ENCODE data around the gene GALT. TPM values are rescaled to one million over a fixed set of nuclear protein-coding genes. Genes with fewer than 3 reads are reported as not detected.

GALT gene
- total RNA-seq, 1 donor from 2014 or later, result 14.6 TPM

DNA sequence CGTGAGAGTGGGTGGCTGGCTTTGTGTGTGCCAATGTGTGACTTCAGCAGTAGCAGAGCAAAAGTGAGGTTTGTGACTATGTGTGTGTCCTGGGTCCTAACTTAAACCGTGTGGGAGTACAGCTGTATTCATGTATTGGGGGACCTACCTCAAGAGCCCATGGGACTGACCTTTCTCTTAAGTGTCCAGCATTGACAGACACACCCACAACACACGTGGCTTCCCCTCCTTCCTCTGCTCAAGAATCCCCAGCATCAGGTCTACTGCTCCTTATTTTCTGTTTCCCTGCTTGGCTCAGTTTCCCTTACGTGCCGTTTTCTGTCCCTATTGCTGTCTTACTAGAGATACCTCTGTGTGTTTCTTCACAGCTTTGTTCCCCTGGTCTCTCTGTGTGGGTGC, 6.1 kb downstream of the GALT start:
- ATAC-seq, result no peak

GRCh38 chr9:34653151-34654072, 6.9 kb downstream of the GALT start:
- ATAC-seq, result no peak

DNA sequence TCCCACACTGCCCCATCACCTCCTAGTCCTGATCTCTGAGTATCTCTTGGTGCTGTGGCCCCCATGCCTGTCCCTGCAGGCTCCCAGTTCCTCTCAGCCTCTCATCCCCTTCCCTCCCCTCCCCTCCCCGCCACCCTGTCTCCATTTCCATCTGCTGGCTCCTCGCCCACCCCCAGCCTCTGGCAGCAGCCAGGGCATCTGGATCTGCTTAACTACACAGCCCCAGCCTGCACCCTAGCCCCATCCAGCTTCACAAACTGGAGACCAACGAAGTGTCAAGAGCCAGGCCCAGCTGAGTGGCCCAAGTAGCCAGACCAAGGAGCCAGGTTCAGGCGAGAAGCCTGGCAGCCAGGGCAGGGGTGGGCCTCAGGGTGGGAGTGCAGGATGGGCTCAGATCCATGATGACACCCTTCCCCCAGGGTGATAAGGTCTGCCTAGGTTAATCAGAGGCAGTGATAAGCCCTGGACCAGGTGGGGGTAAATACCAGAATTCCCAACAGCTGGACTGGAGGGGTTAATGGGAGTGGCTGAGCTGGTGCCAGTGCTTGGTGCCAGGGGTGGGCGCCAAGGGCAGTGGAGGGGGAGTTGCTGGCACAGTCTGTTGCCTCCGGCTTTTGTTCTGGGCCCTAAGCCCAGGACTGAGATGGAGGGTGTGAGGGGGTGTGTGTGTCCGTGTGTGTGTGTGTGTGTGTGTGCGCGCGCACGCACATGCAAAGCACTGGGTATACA, 8.0 kb downstream of the GALT start:
- peak; percentile 10 for ATAC-seq

- ATAC-seq, result no peak
Measured at GRCh38 chr9:34655394-34655793, 8.9 kb downstream of the GALT start.

DNA sequence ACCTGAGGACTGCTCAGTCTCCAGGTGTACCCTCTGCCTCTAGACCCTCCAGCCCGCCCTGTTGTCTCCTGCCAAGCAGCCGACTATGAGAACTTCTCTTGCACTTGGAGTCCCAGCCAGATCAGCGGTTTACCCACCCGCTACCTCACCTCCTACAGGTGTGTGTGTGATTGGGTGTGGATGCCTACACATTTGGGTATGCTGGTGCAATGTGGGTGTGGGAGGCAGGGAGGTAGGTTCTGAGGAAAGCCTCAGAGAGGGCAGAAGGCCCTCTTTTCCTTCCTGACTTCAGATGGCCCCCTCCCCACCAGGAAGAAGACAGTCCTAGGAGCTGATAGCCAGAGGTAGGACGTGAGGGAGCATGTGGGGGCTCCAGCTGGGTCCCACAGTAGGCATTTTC, 10.5 kb downstream of the GALT start:
- ATAC-seq, result no peak

DNA sequence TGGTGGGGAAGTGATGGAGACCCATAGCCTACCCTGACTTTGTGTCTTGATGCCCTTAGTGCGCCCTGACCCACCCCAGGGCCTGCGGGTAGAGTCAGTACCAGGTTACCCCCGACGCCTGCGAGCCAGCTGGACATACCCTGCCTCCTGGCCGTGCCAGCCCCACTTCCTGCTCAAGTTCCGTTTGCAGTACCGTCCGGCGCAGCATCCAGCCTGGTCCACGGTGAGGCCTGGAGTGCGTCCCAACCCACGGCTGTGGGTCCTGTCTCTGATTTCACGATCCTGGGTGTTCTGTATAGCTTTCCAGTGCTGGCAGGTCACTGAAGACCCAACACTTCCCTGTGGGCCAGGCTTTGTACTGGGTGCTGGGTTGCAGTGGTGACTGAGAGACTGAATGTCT, 12.0 kb downstream of the GALT start:
- no peak for ATAC-seq

DNA sequence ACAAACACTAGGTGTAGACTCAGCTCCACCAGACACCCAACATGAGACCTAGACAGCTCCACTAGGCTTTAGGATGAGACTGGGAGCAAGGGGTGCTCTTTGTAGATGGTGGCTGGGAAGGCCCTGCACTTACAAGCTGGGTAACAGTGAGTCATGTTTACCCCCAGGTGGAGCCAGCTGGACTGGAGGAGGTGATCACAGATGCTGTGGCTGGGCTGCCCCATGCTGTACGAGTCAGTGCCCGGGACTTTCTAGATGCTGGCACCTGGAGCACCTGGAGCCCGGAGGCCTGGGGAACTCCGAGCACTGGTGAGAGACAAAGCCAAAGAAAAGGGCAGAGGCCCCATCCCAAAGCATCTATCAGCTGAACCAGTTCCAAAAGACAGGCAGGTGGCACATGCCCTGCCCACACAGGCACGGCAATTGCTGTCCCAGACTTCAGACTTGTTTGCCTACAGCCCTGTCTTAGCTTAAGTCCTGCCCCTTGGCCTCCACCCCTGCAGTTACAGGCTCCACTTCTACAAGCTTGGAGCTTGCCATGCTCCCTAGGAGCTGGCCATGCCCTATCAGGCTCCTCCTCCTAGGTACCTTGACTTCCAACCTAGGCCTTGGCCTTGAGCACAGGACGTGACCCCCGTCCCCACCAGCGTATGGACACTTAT, 13.2 kb downstream of the GALT start:
- ATAC-seq, result peak; percentile 9

DNA sequence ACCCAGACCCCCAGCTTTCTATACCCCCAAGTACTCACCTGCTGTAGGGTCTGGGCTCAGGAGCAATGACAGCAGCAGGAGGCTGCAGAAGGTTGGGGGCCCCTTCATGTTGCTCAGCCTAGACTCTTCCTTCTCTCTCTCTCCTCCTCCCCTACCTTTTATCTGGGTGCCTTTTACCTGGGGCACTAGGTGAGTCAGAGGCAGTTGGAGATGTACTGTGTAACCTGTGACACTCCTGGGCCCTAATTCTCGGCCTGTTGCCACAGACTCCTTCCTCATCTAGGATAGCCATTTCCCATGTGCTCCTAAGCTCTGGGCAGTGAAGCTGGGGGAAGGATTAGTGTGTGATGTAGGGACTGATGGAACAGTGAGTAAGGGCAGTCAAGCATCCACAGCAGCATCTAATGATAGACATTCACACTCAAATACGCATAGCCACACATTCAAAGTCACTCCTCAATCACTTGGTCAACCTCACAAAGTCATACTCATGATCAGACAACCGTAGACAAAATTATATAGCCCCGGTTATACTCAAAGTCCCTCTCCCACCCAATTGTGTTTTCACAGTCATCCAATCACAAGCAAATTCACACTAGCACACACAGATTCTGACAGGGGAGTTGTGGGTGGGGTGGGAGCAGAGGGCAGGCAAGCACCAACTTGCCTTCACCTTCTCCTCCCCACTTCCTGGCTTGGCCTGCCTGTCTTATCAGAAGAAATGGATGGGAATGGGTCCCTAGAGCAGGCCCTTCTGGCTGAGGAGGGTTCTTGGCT, 16.2 kb downstream of the GALT start, which contains the start of gene CCL27:
CCL27 (minus strand) TSS at position 132 of the 777 bp plus-strand sequence; CDS start at position 108, 24 bp downstream.
- peak; percentile 20 for ATAC-seq

- no peak for ATAC-seq
Measured at GRCh38 chr9:34663303-34663605, 16.8 kb downstream of the GALT start.

DNA sequence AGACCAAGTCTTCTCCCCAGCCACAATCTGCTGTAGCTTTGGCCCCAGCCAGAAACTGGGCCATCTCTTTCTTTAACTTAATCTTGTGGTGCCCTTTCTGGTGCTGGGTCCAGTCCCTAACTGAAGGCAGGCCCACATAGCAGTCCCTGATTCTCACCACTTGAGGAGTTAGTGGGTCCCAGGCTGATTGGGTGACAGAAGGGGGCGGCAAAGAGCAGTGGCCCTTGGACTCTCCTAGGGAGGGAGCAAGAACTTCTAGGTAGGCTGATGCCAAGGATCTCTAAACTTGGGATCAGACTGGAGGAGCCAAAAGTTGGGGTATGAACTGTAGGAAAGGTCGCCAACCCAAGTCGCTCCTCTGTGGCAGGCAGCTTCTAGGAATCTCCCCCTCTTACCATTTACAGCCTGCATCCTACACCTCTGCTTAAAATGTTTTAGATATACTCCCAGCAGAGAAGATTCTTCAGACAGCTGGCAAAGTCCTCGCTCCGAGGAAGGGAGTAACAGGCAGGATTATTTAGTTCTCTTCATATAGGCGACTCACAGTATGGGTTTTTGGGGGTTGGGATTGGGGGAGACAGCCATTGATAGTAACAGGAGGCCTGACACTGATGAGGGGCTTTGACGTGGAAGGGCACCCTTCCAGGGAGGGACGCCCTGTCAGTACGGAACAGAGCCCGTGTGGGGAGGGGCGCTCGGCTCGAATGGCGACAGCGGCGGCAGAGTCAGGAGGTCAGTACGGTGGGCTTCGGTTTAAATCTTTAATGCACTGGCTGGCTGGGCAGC, 18.0 kb downstream of the GALT start:
- peak; percentile 44 for ATAC-seq

DNA sequence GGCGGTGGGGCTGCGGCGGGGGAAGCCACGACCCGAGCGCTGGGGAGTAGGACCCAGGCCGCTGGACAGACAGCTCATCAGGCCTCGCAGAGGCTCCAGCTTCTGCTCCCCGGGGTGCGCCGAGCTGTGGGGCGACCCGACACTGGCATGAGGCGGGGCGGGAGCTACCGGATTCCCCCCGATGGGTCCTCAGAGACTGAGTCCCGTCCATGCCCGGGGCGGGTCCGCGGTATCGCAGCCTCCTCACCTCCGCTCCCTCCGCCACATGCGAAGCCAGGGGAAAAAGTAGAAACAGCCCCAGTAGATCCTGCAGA, 18.5 kb downstream of the GALT start:
- ATAC-seq, result no peak

GRCh38 chr9:34665381-34666250, 19.1 kb downstream of the GALT start:
- ATAC-seq, result peak; percentile 88

- no peak for ATAC-seq
Measured at GRCh38 chr9:34669809-34670562, 23.5 kb downstream of the GALT start.

DNA sequence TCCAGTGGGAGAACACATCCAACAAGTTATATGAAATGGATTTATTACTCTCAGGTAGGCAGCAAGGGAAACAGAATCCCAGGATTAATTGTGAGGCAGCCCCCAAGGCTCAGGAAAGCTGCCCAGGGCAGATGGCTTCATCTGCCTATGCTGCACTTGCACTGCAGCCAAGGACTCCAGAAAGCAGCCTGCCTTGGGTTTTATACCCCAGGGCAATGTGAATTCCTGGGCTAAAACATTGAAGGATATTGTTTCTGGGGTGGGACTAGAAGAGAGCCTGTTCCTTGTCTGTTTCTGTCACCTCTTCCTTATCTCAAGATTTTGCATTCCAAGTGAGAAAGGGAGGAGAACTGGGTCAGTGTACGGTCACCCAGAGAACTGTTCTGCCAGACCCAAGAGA, 24.8 kb downstream of the GALT start:
- no peak for ATAC-seq

DNA sequence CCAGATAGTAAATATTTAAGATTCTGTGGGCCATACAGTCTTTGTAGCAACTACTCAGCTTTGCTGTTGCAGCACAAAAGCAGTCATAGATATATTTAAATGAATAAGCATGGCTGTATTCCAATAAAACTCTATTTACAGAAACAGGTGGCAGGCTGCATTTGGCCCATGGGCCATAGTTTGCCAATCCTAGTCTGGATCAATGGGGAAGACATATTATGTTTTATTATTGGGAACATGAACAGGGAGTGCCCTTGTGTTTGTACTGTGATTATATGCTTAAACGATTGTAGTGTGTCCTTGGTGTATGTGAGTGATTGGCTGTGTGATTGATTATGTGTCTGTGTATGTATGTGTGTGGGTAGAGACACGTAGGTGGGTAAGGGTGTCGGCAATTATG, 28.0 kb downstream of the GALT start:
- ATAC-seq, result no peak

- ATAC-seq, result peak; percentile 76
Measured at GRCh38 chr9:34675048-34675714, 28.7 kb downstream of the GALT start.

DNA sequence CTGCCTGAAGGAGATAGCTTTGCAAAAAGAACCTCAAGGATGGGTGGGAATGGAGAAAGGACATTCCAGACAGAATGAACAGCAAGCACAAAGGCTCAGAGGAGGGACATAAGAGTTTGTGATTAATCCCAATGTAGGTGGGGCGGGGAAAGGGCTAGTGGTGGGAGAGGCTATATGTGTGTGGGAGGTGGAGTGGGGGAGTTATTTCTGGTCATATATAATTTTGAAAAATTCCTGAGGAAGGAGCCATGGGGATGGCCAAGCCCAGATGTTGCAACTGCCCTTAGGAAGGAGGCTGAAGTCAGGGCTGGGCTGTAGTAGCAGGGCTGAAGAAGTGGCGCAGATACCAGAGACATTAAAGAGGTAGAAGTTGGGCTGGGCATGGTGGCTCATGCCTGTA, 29.4 kb downstream of the GALT start:
- no peak for ATAC-seq

DNA sequence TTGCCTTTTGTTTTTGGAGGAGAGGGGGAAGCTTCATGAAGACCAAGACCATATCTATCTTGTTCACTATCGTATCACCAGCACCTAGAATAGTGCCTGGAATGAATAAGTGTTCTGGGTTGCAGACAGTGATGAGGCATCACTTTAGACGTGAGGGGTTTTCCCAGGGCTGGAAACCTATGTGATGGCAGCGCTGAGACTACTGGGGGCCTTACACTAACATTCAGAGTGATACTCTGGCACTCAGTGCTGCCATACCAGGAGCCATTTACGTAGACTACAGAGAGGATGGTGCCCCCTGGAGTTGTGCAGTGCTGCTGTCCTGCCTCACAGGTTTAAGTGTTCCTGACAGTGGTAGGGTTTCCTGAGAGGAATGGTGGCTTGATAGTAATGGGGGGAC, 37.7 kb downstream of the GALT start:
- ATAC-seq, result no peak

DNA sequence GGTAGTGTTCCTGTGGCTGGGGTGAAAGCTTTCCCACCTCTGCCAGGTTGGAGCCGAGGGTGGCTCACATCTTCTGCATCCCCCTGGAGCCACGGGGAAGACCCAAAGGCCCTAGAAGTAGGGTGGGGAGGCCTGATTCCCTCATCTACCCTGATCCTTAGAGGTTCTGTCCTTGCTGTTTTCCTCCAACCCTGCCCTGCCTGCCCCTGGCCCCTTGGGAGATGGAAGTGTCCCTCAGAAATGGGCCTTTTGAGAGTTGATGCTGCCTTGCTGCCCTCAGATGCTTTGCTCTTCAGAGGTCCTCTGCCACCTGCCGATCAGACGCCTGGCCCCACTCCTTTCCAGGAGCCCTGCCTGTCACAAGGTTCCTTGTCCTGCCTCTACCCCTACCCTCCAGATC, 38.3 kb downstream of the GALT start:
- no peak for ATAC-seq

GRCh38 chr9:34685591-34685990, 39.1 kb downstream of the GALT start:
- ATAC-seq, result no peak
